ENCODE data around the gene ZNF830. TPM values are rescaled to one million over a fixed set of nuclear protein-coding genes. Genes with fewer than 3 reads are reported as not detected.

The ZNF830 gene
- total and polyA plus RNA-seq, 4 donors = 3.6 to 6.9 (median 4.6) TPM

GRCh38 chr17:34991606-34992005 is 30.3 kb downstream of the ZNF830 start:
- Histone ChIP-seq H3K36me3 (ENCODE audit: control insufficient read depth in 4 of 4, insufficient read depth in 3 of 4, low read depth in 1 of 4, low read length in 3 of 4) (peaks cover 2 to 57% (median 42%) of the 10 kb centered on the region in 4 donors), H3K4me1 (ENCODE audit: control insufficient read depth in 4 of 4, insufficient read depth in 4 of 4, low read length in 3 of 4) (no peaks in the 10 kb centered on the region), H3K27me3 (ENCODE audit: control insufficient read depth in 4 of 4, insufficient read depth in 4 of 4, low read length in 3 of 4) (no peaks in the 10 kb centered on the region), H3K9me3 (ENCODE audit: control insufficient read depth in 4 of 4, low read length in 3 of 4) (no peaks in the 10 kb centered on the region), H3K9ac (ENCODE audit: low read depth in 1 of 2, low read length in 2 of 2) (no peak overlapping the region), H3K4me3 (ENCODE audit: low read depth in 1 of 3, low read length in 3 of 3) (no peak overlapping the region), H3K27ac (ENCODE audit: low read depth in 1 of 2, low read length in 2 of 2) (no peak overlapping the region)
- 90% methylated on average over 3 of the region's 3 CpGs for WGBS
- TF ChIP-seq GABPA (IDR thresholded peaks at IDR 0.05 in 1 of 2, conservative IDR thresholded peaks at IDR 0.05 in 1 of 2) (no peak), EGR1 (IDR thresholded peaks at IDR 0.05; ENCODE audit: low read depth in 2 of 2) (no peak), RAD21 (IDR thresholded peaks at IDR 0.05) (no peak), MAX (IDR thresholded peaks at IDR 0.05) (no peak), FOXA1 (IDR thresholded peaks at IDR 0.05) (no peak), NR2F2 (IDR thresholded peaks at IDR 0.05) (no peak), TAF1 (conservative IDR thresholded peaks at IDR 0.05) (no peak), SP1 (IDR thresholded peaks at IDR 0.05) (no peak), ATF3 (IDR thresholded peaks at IDR 0.05) (no peak), JUND (IDR thresholded peaks at IDR 0.05) (no peak), ZBTB33 (IDR thresholded peaks at IDR 0.05) (no peak), HNF4A (conservative IDR thresholded peaks at IDR 0.05) (no peak), RXRA (IDR thresholded peaks at IDR 0.05) (no peak), HNF4G (IDR thresholded peaks at IDR 0.05) (no peak), YY1 (IDR thresholded peaks at IDR 0.05) (no peak), FOXA2 (IDR thresholded peaks at IDR 0.05) (no peak), CTCF (IDR thresholded peaks at IDR 0.05; ENCODE audit: low read depth, low read length, missing input control) (no peak)
- DNase-seq (ENCODE audit: low spot score) = no peak

GRCh38 chr17:34993031-34993430 is 31.7 kb downstream of the ZNF830 start:
- Histone ChIP-seq H3K4me3 (ENCODE audit: low read depth in 1 of 3, low read length in 3 of 3) (no peak overlapping the region), H3K4me1 (ENCODE audit: control insufficient read depth in 4 of 4, insufficient read depth in 4 of 4, low read length in 3 of 4) (no peaks in the 10 kb centered on the region), H3K27ac (ENCODE audit: low read depth in 1 of 2, low read length in 2 of 2) (no peak overlapping the region), H3K27me3 (ENCODE audit: control insufficient read depth in 4 of 4, insufficient read depth in 4 of 4, low read length in 3 of 4) (no peaks in the 10 kb centered on the region), H3K36me3 (ENCODE audit: control insufficient read depth in 4 of 4, insufficient read depth in 3 of 4, low read depth in 1 of 4, low read length in 3 of 4) (peaks cover 0 to 55% (median 39%) of the 10 kb centered on the region in 4 donors), H3K9me3 (ENCODE audit: control insufficient read depth in 4 of 4, low read length in 3 of 4) (no peaks in the 10 kb centered on the region), H3K9ac (ENCODE audit: low read depth in 1 of 2, low read length in 2 of 2) (no peak overlapping the region)
- WGBS = 86% methylated on average over 2 of the region's 2 CpGs
- no peak for DNase-seq (ENCODE audit: low spot score)
- TF ChIP-seq RXRA (IDR thresholded peaks at IDR 0.05) = no peak
- TF ChIP-seq MAX (IDR thresholded peaks at IDR 0.05) = no peak
- TF ChIP-seq REST (IDR thresholded peaks at IDR 0.05) = no peak
- TF ChIP-seq NR2F2 (IDR thresholded peaks at IDR 0.05) = no peak
- TF ChIP-seq HNF4A (conservative IDR thresholded peaks at IDR 0.05) = no peak
- no peak for TF ChIP-seq GABPA (IDR thresholded peaks at IDR 0.05 in 1 of 2, conservative IDR thresholded peaks at IDR 0.05 in 1 of 2)
- TF ChIP-seq SP1 (IDR thresholded peaks at IDR 0.05) = no peak
- no peak for TF ChIP-seq ATF3 (IDR thresholded peaks at IDR 0.05)
- TF ChIP-seq FOXA2 (IDR thresholded peaks at IDR 0.05) = no peak
- TF ChIP-seq JUND (IDR thresholded peaks at IDR 0.05) = no peak
- TF ChIP-seq FOXA1 (IDR thresholded peaks at IDR 0.05) = no peak
